Tibial nerve (tissue), 3 donors: Measurements from ENCODE around the gene NRN1.

Experiments used
- CTCF ChIP-seq, 5 experiments: fragments of 200-600 bp in 3 of 5; fragments of 450-650 bp in 2 of 5; sonication (generic) in 3 of 5; IDR thresholded peaks; one replicate each; pipeline ENCODE4 v1.5.1; 2016 to 2019; ENCODE audit warnings: antibody characterized with exemption in 5 of 5, mild to moderate bottlenecking in 3 of 5, moderate library complexity in 2 of 5
- POLR2A ChIP-seq, 2 donors: fragments of 450-650 bp; IDR thresholded peaks; one replicate each; pipeline ENCODE4 v1.6.1; 2017; ENCODE audit warnings: antibody characterized with exemption in 2 of 2, mild to moderate bottlenecking in 2 of 2, moderate library complexity in 2 of 2

GRCh38 chr6:5976811-5977210, 29.9 kb downstream of the NRN1 start:
- TF ChIP-seq CTCF (IDR thresholded peaks at IDR 0.05): no peak
- TF ChIP-seq POLR2A (IDR thresholded peaks at IDR 0.05): no peak
